Neuronal stem cell (in vitro differentiated cells): ENCODE data around the gene CAMK2N1. TPM values are rescaled to one million over a fixed set of nuclear protein-coding genes. Genes with fewer than 3 reads are reported as not detected.

Experiments
- DNase-seq: peaks from one replicate; pipeline ENCODE4 v3.0.0-alpha.2; 2013; ENCODE audit warnings: low spot score
- H2AFZ ChIP-seq: one replicate; pipeline ENCODE4 v1.6.1; 2013; ENCODE audit warnings: mild to moderate bottlenecking, low read length, inconsistent platforms
- H2AK5ac ChIP-seq: 2 replicates; pipeline ENCODE4 v1.6.1; 2013; ENCODE audit warnings: low read depth, mild to moderate bottlenecking, inconsistent platforms, low read length, moderate library complexity, mixed read lengths
- H2BK120ac ChIP-seq: 2 replicates; pipeline ENCODE4 v1.6.1; 2013; ENCODE audit warnings: low read depth, mild to moderate bottlenecking, inconsistent platforms, low read length, moderate library complexity, mixed read lengths
- H2BK12ac ChIP-seq: one replicate; pipeline ENCODE4 v1.6.1; 2013; ENCODE audit warnings: low read length, inconsistent platforms
- H2BK15ac ChIP-seq: 2 replicates; pipeline ENCODE4 v1.6.1; 2013; ENCODE audit warnings: mild to moderate bottlenecking, low read length, inconsistent platforms, mixed read lengths
- H2BK5ac ChIP-seq: one replicate; pipeline ENCODE4 v1.6.1; 2013; ENCODE audit warnings: inconsistent platforms, mild to moderate bottlenecking, low read length, moderate library complexity
- H3K14ac ChIP-seq: one replicate; pipeline ENCODE4 v1.6.1; 2013; ENCODE audit warnings: low read length, inconsistent platforms
- H3K18ac ChIP-seq: 2 replicates; pipeline ENCODE4 v1.6.1; 2013; ENCODE audit warnings: low read length, inconsistent platforms
- H3K23ac ChIP-seq: 2 replicates; pipeline ENCODE4 v1.6.1; 2013; ENCODE audit warnings: low read depth, mild to moderate bottlenecking, mixed read lengths, low read length, inconsistent platforms; ENCODE audit not compliant: poor library complexity
- H3K27ac ChIP-seq: replicated peaks from 3 replicates; pipeline ENCODE4 v1.5.1; 2013; ENCODE audit warnings: low read length, inconsistent platforms
- H3K27me3 ChIP-seq, 3 experiments: 2 replicates each; pipeline ENCODE4 v1.6.1; 2013; ENCODE audit warnings: low read length in 3 of 3, mild to moderate bottlenecking in 2 of 3, inconsistent platforms in 1 of 3, low read depth in 1 of 3, mixed read lengths in 1 of 3, moderate library complexity in 1 of 3; ENCODE audit not compliant: control insufficient read depth in 3 of 3, insufficient read depth in 3 of 3
- H3K36me3 ChIP-seq, 2 donors: replicated peaks in 1 of 2; 2 replicates each; pipeline ENCODE4 v1.6.1; 2013; ENCODE audit warnings: low read length in 2 of 2; ENCODE audit not compliant: control insufficient read depth in 2 of 2, insufficient read depth in 2 of 2
- H3K4ac ChIP-seq: 2 replicates; pipeline ENCODE4 v1.6.1; 2013; ENCODE audit warnings: inconsistent platforms, mild to moderate bottlenecking, low read length, moderate library complexity
- H3K4me1 ChIP-seq, 2 donors: 1 replicate in 1 of 2; 2 replicates in 1 of 2; pipeline ENCODE4 v1.6.1; 2013; ENCODE audit warnings: low read length in 2 of 2, low read depth in 1 of 2; ENCODE audit not compliant: control insufficient read depth in 2 of 2, insufficient read depth in 1 of 2
- H3K4me2 ChIP-seq: one replicate; pipeline ENCODE4 v1.6.1; 2013; ENCODE audit warnings: mild to moderate bottlenecking, low read length, inconsistent platforms; ENCODE audit not compliant: insufficient read depth, poor library complexity, severe bottlenecking
- H3K4me3 ChIP-seq, 2 donors: 2 replicates each; pipeline ENCODE4 v1.5.1; 2013; ENCODE audit warnings: low read length in 2 of 2, mild to moderate bottlenecking in 2 of 2, inconsistent platforms in 1 of 2, moderate library complexity in 1 of 2
- H3K79me1 ChIP-seq: one replicate; pipeline ENCODE4 v1.6.1; 2013; ENCODE audit warnings: low read depth, mild to moderate bottlenecking, inconsistent platforms, low read length, moderate library complexity
- H3K9ac ChIP-seq: one replicate; pipeline ENCODE4 v1.6.1; 2013; ENCODE audit warnings: mild to moderate bottlenecking, low read depth, low read length, inconsistent platforms; ENCODE audit not compliant: poor library complexity
- H3K9me3 ChIP-seq, 2 donors: replicated peaks in 1 of 2; 2 replicates each; pipeline versions ENCODE3 to v1.6.1; 2013; ENCODE audit warnings: low read length in 2 of 2, mild to moderate bottlenecking in 2 of 2, inconsistent platforms in 1 of 2, low read depth in 1 of 2, mixed read lengths in 1 of 2, moderate library complexity in 1 of 2; ENCODE audit not compliant: control insufficient read depth in 2 of 2, insufficient read depth in 1 of 2
- H4K8ac ChIP-seq: one replicate; pipeline ENCODE4 v1.6.1; 2013; ENCODE audit warnings: low read depth, mild to moderate bottlenecking, inconsistent platforms, low read length, moderate library complexity
- H4K91ac ChIP-seq: one replicate; pipeline ENCODE4 v1.6.1; 2013; ENCODE audit warnings: low read length, low read depth, mild to moderate bottlenecking, inconsistent platforms; ENCODE audit not compliant: poor library complexity
- WGBS, 2 donors: extraction: QIAGEN DNeasy Blood & Tissue Kit; methylation state at CpG; one replicate each; pipeline ENCODE4 v1.1.7; 2013; ENCODE audit warnings: missing lambda C conversion rate in 2 of 2, mixed read lengths in 1 of 2; ENCODE audit not compliant: insufficient read length in 2 of 2, insufficient replicate concordance in 1 of 2; ENCODE audit errors: extremely low coverage in 2 of 2; 5-methylcytosine and 5-hydroxymethylcytosine counted together
- polyA plus RNA-seq, 2 experiments: library from polyadenylated mRNA; stranded (reverse); fragments of 200-250 nt; gene quantifications; one replicate each; pipeline ENCODE4 v1.2.3, GENCODE V29; 2013

Gene CAMK2N1
- polyA plus RNA-seq (2013, experiment 1 of 2) = 61.9 TPM
- 63.1 TPM for polyA plus RNA-seq (2013, experiment 2 of 2)

DNA sequence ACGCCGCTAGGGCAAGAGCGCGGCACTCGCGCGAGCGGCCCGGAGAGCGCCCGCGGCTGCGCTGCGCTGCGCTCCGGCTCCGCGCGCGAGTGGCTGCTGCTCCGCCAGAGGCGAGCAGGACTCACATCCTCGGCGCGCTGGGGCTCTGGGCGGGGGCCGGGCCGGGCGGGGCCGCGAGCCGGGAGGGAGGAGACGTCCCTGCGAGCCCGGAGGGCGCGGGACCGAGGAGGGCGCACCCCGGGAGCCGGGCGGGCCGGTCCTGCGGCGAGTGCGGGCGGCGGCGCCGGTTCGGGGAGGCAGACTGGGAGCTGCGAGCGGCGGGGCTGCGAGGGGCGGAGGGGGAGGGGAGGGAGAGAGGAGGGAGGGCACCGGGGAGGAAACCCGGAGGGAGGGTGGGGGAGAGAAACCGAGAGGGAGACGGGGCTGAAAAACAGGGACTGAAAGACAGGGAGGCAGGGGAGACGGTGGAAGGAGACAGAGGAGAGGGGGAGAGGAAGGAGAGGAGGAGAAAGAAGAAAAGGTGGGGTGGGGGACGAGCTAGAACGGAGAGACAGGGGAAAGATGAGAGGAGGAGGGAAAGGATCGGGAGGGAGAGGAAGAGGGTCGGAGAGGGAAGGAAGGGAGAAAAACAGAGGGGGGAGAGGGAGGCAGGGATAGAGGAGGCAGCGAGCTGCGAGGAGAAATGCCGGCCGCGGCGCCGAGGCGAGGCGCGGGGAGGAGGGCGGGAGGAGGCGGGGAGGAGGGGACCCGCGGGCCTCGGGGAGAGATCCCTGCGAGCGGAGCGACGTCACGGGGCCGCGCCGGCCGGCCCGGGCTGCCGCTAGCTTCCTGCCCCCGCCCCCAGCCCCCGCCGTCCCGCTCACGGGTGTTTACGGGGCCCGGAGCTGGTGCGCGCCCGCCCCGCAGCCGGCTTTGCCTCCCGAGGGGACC, at the start of gene CAMK2N1:
TSS of gene CAMK2N1 (minus strand) at position 684 of the 930 bp plus-strand sequence. CDS start 831 bp downstream, outside the sequence.
- Histone ChIP-seq H3K4ac (peak within 1 kb of the TSS; percentile 95), H3K9me3 (no peaks in the 10 kb centered on the region), H2AFZ (peak within 1 kb of the TSS; percentile 97), H2BK120ac (peak within 1 kb of the TSS; percentile 84), H3K4me3 (peak within 1 kb of the TSS; percentile 63 to 92), H3K27ac (peak within 1 kb of the TSS; percentile 98), H4K91ac (peak within 1 kb of the TSS; percentile 68), H3K14ac (peak within 1 kb of the TSS; percentile 100), H3K27me3 (peaks cover 0 to 39% (median 6%) of the 10 kb centered on the region in 3 experiments), H3K18ac (peak within 1 kb of the TSS; percentile 100), H4K8ac (no peak within 1 kb of the TSS), H2BK12ac (no peak within 1 kb of the TSS), H2AK5ac (peak within 1 kb of the TSS; percentile 81), H2BK5ac (peak within 1 kb of the TSS; percentile 96), H2BK15ac (peak within 1 kb of the TSS; percentile 98), H3K4me2 (peak within 1 kb of the TSS; percentile 83), H3K79me1 (peaks cover 6% of the 10 kb centered on the region), H3K9ac (peak within 1 kb of the TSS; percentile 98), H3K36me3 (no peaks in the 10 kb centered on the region), H3K23ac (peak within 1 kb of the TSS; percentile 80), H3K4me1 (peaks cover 20 to 21% of the 10 kb centered on the region in 2 donors)
- WGBS, 2 donors = no CpG with 5 or more reads among the region's 104 CpGs
- peak; percentile 53 for DNase-seq

DNA sequence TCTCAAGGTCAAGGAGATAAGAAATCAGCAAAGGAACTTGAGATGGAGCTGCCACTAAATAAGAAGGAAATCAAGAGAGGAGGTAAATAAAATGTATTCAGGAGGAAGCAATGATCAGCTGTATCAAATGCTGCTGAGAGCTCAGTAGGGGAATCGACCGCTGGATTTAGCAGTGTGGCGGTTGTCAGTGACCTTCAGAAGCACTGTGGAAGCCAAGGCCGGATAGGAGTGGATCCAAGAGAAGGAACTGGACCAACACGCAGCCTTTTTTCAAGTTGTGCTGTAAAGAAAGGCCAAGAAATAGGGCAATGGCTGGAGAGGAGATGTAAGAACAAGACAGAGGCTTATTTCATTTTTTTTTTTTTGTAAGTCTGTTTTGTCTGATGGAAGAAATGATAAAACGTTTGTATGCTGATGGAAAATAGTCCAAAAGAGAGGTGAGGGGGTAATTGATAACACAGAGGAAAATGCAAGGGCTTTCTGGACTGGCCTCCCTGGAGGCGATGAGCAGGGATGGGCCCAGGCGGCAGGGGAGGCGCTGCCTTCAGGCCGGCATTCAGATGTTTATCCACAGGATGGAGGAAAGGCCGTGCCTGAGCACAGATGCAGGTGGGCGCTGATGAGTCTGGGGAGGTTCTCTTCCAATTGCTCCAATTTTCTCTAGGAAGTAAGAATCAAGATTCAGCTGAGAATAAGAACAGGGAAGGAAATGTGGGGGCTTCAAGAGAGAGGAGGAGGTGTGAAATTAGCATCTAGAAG, 48.8 kb upstream of the CAMK2N1 start:
- Histone ChIP-seq H3K79me1 (no peaks in the 10 kb centered on the region), H2BK120ac (no peak overlapping the region), H3K4me3 (no peak overlapping the region), H2BK15ac (no peak overlapping the region), H3K9ac (no peak overlapping the region), H2BK5ac (no peak overlapping the region), H3K4ac (no peak overlapping the region), H3K9me3 (no peaks in the 10 kb centered on the region), H2AFZ (no peak overlapping the region), H3K14ac (no peak overlapping the region), H3K18ac (no peak overlapping the region), H3K4me2 (no peak overlapping the region), H3K27ac (no peak overlapping the region), H3K4me1 (peaks cover 0 to 1% of the 10 kb centered on the region in 2 donors), H4K91ac (no peak overlapping the region), H2AK5ac (no peak overlapping the region), H3K27me3 (peaks cover 0 to 76% (median 0%) of the 10 kb centered on the region in 3 experiments), H3K36me3 (no peaks in the 10 kb centered on the region), H4K8ac (no peak overlapping the region), H2BK12ac (no peak overlapping the region), H3K23ac (no peak overlapping the region)
- DNase-seq = no peak
- WGBS, 2 donors = no CpG with 5 or more reads among the region's 12 CpGs

DNA sequence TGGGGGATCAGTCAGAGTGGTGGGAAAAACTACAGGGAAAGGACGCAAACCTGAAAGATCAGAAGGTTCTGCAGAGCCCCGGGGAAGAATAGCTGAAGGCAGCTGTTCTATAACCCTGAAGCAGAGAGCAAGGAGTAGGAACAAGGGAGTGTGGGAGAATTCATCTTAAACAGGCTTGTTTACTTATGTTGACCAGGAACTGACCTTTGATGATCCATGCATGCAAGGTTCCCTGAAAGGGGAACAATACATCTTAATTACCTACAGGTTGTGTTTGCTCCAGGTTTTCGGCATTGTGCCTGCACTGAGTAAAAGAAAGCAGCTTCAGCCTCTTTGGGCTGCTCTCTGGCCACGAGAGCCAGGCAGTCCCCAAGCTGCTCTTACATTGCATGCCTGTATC, 47.6 kb upstream of the CAMK2N1 start:
- Histone ChIP-seq H2BK15ac (no peak overlapping the region), H3K9ac (no peak overlapping the region), H3K4me2 (no peak overlapping the region), H3K14ac (peak overlapping the region; percentile 77), H3K79me1 (no peaks in the 10 kb centered on the region), H2AFZ (no peak overlapping the region), H4K91ac (no peak overlapping the region), H3K27ac (no peak overlapping the region), H3K27me3 (peaks cover 0 to 74% (median 0%) of the 10 kb centered on the region in 3 experiments), H4K8ac (no peak overlapping the region), H2BK12ac (no peak overlapping the region), H3K4me3 (no peak overlapping the region), H3K23ac (peak overlapping the region; percentile 45), H3K9me3 (no peaks in the 10 kb centered on the region), H3K18ac (no peak overlapping the region), H3K36me3 (no peaks in the 10 kb centered on the region), H3K4me1 (peaks cover 0 to 1% of the 10 kb centered on the region in 2 donors), H3K4ac (no peak overlapping the region), H2BK5ac (no peak overlapping the region), H2BK120ac (no peak overlapping the region), H2AK5ac (no peak overlapping the region)
- DNase-seq = no peak
- no CpG with 5 or more reads among the region's 4 CpGs for WGBS, 2 donors
